NCI-H2081 treated with DMSO at 0.1 percent for 48 hours (cell line): ENCODE measurements around the gene FREM3.

ENCODE experiments used
- DNase-seq: peaks from one replicate; lab custom pipeline; 2025; lab: John Stamatoyannopoulos, UW

The FREM3 gene

DNA sequence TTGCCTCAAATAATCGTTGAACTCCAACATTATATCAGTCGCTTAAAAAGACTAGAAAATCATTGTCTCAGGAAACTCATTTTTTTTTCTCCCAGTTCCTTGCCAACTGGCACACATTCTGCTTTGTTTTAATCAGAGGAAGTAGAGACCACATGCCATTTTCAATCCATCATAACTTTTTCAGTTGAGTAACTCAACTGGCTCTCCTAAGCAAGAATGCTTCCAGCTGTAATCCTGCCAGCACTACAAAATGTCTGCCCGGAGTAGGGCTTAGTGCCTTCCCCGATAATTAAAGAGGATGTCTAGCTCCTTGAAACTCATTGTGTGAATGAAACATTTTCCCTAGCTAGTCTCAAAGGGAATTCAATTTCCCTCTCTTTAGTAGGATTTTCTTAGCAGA, 33.0 kb downstream of the FREM3 start:
- no peak for DNase-seq

DNA sequence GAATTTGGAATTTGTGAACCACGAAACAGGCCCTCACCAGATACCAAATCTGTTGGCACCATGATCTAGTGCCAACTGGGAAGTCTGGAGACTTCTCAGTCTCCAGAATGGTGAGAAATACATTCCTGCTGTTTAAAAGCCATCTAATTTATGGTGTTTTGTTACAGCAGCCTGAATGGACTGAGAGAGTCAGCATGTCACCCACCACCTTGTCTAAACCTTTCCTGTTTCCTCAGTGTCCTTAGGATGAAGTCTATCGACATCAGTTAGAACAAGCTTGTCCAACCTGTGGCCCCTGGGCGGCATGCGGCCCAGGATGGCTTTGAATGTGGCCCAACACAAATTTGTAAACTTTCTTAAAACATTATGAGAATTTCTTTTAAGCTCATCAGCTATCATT, 42.1 kb downstream of the FREM3 start:
- DNase-seq = no peak

DNA sequence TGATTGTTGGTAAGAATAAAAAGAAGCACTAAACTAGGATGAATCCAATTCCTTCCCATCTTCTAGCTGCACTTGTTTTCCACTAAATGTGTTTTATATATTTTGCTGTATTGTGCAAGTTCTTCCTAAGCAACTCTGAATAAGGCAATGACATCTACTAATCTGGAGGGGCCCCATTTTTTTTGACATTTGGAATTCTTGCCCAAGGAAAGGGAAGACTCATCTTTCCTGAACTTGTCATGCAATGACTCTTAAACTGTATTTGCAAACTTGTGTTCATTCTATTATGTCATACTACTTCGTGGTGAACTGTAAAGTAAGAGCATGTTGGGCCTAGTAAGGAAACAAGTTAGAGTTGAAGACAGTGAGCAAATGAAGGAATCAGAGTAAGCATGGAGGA, 45.9 kb downstream of the FREM3 start:
- DNase-seq = no peak

DNA sequence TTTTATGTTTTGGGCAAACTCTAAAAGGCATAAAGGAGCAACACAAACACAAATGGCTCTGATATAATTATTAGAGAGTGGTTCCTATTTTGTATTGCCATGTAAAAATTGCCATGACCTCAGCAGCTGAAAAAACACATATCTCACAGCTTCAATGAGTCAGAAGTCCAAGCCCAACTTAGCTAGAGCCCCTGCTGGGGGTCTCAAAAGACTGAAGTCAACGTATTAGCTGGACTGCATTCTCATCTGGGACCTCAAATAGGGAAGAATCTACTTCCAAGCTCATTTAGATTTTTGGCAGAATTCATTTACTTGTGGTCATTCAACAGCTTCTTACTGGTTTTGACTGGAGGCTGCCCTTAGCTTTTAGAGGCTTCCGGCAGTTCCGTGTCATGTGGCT, 47.4 kb downstream of the FREM3 start:
- no peak for DNase-seq

DNA sequence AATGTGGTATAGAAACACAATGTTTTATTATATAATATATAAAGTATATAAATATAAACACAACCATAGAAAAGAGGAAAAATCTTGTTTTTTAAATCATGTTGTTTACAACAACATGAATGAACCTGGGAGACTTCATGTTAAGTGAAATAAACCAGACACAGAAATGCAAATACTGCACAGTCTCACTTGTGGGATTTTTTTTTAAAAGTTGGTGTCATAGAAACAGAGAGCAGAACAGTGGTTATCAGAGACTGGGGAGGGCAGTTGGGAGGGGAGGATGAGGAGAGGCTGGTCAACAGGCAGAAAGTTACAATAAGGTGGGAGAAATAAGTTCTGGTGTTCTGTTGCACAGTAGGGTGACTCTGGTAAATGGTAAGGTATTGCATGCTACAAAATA, 57.1 kb downstream of the FREM3 start:
- DNase-seq = no peak

DNA sequence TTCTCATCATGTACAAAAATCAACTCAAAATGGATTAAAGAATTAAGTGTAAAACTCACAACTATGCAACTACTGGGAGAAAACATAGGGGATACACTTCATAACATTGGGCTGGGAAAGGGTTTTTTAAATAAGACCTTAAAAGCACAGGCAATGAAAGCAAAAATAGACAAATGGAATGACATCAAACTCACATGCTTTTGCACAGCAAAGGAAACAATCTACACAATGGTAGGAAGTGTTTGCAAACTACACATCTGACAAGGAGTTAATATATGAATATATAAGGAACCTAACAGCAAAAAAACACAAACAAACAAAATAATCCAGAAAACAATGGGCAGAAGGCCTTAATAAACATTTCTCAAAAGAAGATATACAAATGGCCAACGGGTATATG, 57.9 kb downstream of the FREM3 start:
- DNase-seq = no peak

DNA sequence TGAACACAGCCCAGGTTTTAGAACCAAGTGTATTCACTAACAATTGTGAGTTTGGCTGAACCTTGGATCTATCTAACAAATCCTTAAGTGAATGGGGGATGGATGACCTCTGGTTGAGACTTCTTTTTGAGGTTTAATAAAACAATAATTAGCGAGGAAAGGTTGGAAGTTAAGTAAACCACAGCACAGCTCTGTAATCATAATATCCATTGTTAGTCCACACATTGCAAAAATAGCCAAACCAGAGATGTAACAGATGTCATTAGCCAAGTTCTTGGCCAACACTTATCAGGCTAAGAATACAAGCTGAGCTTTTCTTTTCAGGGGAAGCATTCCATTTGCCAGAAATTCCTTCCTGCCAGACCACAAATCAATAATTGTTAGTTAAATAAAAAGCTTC, 59.1 kb downstream of the FREM3 start:
- DNase-seq = no peak

DNA sequence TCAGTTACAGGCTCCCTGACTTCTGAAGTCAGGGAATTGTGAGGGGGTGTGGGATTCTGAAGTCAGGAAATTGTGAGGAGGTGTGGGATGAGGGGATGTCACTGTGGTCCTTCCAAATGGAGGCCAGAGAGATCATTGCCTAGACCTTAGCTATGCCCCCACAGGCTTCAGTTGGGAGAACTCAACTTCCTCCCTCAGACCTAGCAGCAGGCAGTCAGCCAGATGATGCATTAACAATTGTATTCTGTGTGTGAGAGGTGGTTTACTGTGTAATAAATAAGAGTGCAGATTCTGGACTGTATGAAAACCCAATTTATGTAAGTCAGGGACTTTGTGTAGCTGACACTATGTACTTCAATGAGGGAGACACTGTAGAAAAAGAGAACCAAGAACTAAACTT, 65.7 kb downstream of the FREM3 start:
- no peak for DNase-seq

DNA sequence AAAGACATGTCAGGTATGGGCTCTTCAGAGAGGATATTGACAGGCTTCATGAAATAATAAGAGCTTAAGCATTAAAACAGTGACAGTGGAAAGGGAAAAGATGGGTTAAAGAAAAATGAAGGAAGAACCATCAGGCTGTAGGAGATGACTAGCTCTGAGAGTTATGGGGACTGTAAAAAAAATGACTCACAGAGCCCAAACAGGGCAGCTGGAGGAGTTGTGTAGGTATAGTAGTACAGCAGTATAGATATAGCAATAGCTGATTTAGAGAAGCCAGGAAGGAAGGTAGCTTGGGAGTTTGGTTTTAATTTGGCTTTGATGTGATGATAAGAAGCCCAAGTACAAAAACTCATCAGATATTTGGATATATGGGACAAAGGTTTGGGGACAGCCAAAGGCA, 66.6 kb downstream of the FREM3 start:
- DNase-seq = no peak

DNA sequence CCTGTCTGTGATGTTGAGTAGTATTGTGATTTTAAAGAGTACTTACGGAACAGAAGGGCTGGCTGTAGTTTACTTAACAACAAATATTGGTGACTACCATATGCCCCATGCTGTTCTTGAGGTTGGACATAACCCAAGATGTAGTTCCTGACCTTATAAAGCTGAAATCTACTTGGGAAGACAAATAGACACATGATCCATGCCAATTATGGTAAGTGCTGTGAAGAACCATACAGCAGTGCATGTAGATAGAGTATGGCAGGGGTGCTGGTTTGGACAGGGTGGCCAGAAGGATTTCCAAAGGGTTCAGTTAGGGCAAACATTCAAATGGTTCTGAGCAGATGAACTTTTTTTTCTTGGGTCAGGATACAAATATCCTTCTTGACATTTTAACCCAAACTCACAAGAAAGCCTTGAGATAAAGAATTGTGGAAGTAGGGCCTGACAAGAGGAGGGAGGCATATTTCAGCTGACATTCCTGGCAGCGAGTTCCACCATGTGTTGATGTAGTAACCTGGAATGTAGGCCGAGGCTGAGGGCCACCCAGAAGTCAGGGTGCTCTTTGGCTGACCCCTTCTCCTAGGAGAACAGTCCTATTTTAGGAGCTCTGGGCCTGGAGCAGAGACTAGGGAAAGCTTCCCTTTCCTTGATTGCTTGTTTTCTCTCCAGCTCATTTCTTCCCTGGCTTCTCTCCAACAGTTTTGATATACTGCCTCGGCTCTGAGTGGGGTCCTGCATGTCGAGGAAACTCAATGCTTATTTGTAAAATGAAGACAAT, 74.2 kb downstream of the FREM3 start:
- DNase-seq = no peak

DNA sequence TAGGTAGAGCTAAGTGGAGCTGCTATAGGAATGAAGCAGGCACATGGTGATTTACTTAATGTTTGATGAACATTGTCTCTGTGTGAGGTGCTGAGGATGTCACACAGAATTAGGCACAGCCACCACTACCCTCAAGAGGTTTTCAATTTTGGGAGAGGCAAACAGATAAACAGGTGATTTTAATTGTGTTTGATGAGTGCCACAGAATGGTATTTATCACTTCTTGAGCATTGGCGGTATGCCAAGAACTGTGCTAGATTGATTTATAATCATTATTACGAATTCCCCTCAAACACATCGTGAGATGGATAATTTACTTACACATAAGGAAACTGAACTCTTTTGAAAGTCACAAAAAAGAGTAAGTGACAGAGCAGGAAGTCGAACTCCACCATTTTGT, 74.8 kb downstream of the FREM3 start:
- no peak for DNase-seq

DNA sequence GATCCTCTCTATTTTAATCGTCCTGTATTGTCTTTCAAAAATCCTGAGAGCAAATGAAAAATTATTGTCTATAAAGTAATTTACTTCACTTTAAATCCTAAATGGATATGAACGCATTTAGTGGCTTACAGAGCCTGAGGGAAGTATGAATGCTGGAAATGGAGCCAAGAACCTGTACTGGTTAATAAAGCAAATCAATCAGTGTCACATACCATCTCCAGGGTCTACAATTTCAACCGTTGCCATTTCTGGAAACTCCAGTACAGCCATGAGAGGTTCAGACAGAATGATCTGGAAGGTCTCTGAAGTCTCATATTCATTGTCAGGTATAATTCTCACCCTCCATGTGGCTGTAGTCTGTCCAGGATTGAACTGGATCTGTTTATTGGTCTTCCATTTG, 76.6 kb downstream of the FREM3 start:
- DNase-seq = no peak

DNA sequence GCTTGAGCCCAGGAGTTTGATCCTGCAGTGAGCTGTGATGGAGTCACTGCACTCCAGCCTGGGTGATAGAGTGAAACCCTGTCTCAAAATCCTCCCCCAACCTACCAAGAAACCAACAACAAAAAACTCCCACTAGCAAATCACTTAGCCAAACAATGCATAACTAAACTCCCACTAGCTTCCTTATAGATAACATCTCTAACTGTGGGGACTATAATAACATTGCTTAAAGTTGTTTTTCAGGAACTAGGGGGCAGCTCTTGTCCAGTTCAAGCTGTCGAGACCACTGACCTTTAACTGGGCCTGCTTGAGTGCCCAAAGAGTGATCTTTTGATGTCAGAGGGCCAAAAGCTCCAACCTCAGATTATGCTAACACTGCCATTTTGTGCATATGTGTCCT, 81.7 kb downstream of the FREM3 start:
- DNase-seq = no peak

DNA sequence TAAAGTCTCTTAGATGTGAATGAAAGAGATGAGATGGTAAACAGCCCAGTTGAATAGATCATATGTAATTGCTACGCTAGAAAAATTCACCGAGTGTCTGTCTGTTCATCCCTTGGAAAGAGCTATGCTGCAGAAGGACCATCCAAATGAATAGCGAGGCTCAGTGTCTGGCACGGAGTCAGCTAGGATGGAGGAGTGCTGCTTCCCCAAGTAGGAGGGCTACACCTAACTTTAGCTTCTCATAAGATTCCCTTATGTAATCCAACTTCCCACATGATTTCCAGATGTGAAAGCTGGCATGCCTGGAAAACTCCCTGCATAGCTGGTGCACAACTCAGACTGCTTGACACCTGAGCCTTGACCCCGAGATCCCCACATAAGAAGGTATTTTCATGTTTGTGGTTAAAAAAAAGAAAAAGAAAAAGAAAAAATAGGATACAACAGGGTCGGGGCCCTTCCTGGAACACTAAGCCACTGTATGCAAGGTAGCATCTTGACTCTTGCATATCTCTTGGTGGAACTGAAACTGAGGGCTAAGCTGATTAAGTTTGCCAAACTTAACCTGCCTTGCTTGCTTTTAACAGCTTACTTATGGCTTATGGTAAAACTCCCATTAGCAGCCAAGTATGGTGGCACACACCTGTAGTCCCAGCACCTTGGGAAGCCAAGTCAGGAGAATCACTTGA, 82.3 kb downstream of the FREM3 start:
- DNase-seq = no peak

DNA sequence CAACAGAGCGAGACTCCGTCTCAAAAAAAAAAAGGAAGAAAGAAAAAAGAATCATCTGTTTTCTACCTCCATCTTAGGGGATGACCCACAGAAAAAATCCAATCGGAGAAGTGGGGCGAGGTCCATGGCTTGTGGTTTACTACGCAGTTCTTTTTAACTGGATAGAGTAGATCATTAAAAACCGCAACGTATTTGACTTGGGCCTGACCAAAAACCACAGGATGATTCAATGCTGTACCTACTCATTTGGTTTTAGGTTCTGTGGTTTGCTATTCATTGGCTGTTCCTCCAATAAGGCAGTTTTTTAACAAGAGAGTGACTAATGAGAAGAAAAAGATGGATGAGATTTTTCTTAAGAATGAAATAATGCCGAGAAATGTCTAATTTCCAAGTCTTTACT, 83.7 kb downstream of the FREM3 start:
- no peak for DNase-seq

DNA sequence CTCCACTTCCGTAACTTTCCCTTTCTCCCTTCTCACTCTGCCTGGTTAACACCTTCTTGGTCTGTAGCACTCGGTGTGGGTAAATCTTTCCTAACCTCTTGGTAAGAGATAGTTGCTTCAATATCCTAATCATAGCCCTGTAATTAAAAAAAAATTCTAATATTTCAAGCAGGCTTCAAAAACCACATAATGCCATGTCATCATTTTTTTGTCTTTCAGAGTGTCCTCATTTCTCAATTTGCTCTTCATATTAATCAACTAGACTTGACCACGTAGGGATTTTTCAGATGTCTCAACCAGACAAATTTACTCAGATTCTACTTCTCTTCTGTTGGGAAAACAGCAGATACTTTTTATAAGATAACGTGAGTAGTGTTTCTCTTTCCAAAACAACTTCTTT, 91.0 kb downstream of the FREM3 start:
- DNase-seq = no peak

DNA sequence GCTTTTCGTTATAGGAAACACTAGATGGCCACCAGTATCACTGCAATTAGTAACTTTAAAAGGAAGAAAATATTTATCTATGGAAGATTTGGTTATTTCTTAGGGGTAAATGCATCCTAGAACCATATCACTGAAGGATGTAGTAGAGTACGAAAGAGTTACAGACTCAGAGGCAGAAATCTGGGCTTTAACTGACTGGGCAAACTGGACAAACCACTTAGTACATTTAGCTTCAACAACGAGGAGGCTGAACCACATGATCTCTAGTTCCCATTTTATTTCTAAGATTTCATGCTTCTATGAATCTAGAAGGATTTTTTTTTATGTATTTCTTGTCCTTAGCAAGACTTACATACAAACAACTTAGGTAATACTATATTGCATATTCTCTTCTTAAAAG, 94.0 kb downstream of the FREM3 start:
- no peak for DNase-seq

DNA sequence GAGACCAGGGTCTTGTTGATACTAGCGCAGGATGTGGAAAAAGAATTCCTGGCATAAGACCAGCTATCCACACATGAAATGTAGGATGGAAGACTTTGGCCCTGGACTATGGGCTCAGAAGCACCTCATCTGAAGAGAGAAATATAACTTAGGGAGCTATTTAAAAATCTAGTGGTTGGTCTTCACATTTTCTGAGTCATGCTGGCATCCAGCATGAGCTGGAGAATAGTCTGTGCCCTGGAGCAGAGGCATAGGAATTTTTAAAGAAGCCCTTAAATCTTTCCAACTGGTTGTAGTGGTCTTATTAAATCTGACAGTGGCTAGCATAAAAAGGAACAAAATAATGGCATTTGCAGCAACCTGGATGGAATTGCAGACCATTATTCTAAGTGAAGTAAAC, 100.6 kb downstream of the FREM3 start:
- no peak for DNase-seq

DNA sequence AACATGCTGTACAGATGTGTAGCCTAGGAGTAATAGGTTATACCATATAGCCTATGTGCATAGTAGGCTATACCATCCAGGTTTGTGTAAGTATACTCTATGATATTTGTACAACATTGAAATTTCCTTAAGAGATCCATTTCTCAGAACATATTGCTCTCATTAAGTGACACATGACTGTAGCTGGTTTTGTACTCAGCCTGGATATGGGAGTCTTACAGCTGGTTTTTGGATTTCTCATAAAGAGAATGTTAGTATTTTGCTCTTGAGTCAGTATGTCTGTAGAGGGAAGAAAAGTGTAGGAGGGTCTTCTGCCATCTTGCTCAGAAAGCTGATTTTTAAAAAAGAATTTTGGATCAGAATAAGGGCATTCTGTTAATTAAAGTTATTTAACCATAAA, 101.7 kb downstream of the FREM3 start:
- DNase-seq = no peak

DNA sequence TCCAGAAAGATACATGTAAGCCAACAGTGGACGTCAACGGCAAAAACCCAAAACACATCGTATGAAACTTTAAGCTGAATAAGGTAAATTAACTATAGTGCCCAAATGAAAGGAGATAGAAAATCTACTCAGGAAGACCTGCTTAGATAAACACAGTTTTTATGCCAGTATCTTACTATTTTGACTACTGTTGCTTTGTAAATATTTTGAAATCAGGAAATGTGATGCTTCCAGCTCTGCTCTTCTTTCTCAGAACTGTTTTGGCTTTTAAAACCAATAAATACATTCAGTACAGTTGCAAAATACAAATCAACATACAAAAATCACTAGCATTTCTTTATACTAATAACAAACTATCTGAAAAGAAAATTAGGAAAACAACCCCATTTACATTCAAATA, 103.2 kb downstream of the FREM3 start:
- no peak for DNase-seq

DNA sequence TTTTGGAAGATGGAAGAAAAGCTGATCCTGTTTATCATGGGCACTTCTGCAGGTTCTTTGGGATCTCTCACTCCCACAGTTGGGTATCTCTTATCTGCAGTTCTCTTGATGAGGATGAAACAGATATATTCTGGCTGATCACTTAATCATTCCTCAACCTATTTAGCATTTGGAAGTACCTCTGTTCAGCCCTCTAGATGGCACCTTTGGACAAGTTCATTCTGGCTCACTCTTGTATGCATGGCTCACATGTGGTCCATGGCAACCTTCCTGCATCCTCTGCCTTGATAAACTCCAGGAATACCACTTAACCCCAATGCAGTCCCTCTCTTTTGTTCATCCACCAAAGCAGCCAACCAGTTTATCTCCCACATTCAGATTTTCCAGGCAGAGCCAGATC, 112.8 kb downstream of the FREM3 start:
- no peak for DNase-seq

DNA sequence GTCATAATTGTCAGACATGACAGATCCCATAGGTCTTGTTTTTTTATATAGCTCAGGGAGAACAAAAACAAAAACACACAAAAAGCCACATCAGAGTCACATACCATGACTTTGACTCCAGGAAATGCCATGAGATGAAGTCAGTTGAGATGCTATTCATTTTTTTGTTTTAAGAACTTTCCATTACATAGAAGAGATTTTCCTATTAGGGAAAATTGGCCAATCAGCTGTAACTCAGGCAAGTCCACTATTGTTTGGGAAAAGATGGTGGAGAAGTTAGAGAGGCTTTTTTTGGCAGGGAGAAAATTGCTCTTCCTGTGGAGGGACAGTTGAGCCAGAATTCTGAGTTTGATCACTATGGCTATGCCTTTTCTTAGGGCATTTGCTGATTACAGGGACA, 114.4 kb downstream of the FREM3 start:
- no peak for DNase-seq

DNA sequence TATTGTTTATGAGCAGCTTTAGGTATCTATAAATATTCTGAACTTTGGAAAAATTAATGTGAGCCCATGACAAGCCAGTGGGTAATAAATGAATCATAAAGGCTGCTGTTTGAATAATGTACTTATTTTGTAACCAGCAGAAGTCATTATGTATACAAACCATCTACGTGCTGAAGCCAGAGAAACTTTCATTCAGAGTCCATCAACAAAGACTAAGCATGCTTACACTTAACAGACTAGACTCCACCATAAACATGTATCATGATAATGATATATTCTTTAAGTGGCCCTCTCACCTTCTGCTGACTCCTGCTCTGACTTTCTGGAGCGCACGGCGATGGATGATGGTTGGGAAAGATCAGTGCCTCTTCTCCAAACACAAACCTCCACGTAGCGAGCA, 114.9 kb downstream of the FREM3 start:
- no peak for DNase-seq

DNA sequence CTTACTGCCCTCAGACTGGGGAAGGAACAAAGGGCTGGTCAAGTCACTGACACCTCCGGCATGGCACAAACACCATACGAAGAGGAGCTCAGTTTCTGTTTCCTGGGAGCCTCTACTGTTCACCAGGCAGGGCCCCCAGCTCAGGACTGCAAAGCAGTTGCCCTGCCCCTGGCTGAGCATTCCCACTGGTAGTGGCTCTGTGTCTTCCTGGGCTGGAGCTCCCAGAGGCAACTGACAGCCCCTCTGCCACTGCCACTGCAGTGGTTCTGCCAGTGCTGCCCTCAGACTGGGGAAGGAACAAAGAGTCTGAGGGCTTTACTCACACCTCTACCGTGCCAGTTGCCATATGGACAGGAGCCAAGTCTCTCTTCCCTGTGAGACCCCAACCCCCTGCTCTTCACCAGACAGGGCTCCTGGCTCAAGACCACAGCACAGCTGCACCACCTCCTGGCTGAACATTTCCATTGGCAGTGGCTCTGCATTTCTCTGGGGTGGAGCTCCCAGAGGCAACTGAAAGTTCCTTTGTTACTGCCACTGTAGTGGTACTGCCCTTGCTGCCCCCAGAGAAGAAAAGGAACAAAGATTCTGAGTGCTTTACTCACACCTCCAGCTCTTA, 119.0 kb downstream of the FREM3 start:
- no peak for DNase-seq
